HG02678 (cell line): ENCODE measurements around the gene MAPK11.
A peak's percentile ranks its signal among the peaks of the same experiment; 100 is the strongest.

Experiments
- ATAC-seq: cut with Tn5 transposase; IDR thresholded peaks from one replicate; pipeline ENCODE4 v1.9.1; 2021; ENCODE audit warnings: mild to moderate bottlenecking, moderate library complexity; ENCODE audit not compliant: unreplicated experiment

The MAPK11 gene

GRCh38 chr22:50308597-50308935 lies 38.4 kb upstream of the MAPK11 start:
- ATAC-seq, result no peak

GRCh38 chr22:50307890-50308596 lies 37.9 kb upstream of the MAPK11 start:
- no peak for ATAC-seq

GRCh38 chr22:50306753-50307749 lies 36.9 kb upstream of the MAPK11 start, which contains the start of gene PLXNB2:
Gene PLXNB2 (minus strand): TSS chr22:50307646. CDS start chr22:50290584, 17,062 bp downstream.
- peak; percentile 43 for ATAC-seq

GRCh38 chr22:50305923-50306566 lies 35.9 kb upstream of the MAPK11 start:
- ATAC-seq, result no peak

DNA sequence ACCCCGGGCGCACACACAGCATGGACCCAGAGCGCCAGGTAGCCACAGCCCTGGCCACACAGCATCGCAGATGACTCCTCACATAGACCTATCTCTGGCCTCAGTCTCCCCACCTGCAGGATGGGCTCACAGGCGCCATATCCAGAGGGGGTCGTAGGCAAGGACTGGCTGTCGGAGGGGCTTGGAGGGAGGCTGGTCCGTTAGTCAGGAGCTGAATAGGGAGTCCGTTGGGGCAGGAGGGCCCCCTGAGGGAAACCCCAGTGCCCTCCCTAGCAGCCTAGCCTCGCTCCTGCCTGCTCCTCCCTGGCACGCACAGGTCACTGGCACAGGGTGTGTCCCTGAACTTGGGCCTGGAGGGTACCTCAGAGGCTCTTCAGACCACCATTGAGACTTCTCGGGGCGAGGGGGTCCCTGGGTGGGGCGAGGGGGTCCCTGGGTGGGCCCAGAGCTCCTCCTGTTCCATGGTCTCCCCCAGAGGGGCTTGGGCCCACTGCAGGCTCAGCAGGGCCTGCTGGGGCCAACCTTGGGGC lies 35.3 kb upstream of the MAPK11 start:
- ATAC-seq, result no peak

- no peak for ATAC-seq
Observed at GRCh38 chr22:50304528-50305392, 34.6 kb upstream of the MAPK11 start.

DNA sequence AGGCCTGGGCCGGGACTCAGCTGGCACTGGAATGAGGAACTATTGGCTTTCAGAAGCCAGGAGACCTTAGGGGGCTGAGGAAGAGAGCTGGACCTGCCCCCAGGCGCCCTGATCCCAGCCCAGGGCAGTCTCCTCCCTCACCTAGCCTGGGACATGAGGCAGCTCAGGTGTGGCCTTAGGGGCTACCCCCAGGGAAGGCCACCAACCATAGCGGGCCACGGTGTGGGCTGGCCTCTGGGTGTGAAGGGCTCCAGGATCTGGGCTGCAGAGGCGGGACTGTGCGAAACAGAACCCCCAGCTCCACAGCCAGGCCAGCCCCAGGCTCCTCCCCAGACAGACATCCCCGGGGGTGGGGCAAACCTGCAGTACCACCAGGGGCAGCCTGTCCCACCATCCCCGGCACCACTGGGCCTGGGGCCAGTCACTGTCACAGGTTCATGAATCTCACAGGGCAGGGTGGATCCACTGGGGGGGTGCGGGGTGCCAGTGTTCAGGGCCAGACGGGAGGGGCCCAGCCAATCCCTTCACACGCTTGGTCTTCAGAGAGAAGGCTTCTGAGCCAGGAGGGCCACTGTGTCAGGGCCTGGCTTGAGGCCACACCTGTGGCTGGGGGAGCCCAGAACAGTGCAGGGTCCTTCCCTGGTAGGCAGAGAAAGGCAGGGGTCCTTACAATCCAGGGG lies 33.8 kb upstream of the MAPK11 start:
- no peak for ATAC-seq

GRCh38 chr22:50303515-50303847 lies 33.3 kb upstream of the MAPK11 start:
- no peak for ATAC-seq

DNA sequence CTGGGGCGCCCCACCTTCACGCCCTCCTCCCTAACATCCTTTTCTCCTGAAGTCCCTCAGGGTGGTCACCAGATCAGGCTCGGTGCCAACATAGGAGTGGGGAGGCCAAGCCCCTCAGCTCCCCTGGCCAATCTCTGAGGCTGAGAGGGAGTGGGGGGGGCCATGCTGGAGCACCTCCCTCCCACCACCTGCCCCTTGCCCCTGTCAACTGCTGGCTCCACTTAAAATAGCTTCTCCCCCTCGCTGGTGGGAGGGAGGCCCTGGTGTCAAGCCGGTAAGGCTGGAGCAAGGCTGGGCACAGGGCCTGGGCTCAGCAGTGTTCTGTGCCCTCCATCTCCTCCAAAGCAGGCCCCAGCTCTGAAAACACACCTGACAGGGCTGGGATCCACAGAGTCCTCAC lies 32.4 kb upstream of the MAPK11 start:
- no peak for ATAC-seq

DNA sequence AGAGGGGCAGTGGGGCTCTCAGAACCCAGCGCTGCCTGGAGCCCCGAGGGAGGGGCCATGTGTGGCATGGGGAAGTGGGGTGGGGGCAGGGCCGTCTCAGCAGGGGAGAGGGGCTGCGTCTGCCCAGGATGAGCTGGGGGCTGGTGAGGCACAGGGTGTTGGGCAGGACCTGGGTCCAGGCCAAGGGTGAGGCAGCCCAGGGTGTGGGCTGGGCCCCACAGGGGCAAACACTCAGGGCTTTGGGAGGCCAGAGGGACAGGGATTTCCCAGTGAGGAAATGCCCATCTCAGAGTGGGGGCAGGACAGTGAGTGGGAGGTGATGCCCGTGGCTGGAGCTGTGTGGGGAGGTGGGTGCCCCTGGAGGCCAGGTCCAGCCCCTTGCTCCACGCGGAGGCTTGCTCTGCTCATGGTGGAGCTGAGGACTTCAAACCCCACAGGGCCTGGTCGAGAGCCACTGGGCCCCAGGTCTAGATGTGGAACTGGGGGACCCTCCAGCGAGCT lies 31.9 kb upstream of the MAPK11 start:
- ATAC-seq, result no peak

- ATAC-seq, result no peak
Observed at GRCh38 chr22:50301581-50301991, 31.4 kb upstream of the MAPK11 start.

- ATAC-seq, result no peak
Observed at GRCh38 chr22:50300620-50301257, 30.6 kb upstream of the MAPK11 start.

DNA sequence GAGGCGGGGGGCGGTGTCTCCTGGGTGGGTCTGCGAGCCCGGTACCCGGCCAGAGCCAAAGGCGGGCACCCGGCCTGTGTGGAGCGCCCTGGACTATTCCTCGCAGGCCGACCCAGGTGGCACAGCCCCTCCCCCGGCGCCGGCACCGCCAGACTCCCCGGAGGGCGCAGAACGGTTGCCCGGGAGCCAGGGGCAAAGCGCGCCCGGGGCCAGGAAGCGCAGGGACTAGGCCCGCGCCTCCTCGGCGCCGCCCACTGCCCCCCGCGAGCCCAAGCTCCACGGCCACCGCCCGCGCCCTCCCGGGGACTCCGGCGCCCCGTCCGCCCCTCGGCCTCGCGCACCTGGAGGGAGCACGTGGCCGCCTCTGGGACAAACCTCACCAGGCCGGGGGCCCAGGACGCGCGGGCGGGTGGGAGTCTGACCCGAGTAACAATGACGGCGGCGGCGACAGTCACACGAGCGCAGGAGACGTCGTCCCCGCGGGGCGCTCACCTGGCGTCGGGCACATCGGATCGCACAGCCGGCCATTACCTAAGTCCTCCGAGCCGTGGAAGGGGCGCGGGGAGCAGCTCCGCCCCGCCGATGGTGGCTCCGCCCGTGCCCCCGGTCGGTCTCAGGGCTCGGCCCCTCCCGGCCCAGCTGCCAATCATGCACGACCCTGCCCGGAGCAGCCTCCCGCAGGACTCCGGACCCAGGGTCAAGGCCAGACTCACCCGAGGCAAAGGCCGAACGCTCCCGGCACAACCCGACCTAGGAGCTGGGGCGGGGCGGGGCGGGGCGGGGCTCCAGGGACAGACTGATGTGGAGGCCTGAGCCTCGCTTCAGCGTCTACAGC lies 29.8 kb upstream of the MAPK11 start:
- no peak for ATAC-seq

GRCh38 chr22:50298937-50299784 lies 29.0 kb upstream of the MAPK11 start:
- no peak for ATAC-seq

DNA sequence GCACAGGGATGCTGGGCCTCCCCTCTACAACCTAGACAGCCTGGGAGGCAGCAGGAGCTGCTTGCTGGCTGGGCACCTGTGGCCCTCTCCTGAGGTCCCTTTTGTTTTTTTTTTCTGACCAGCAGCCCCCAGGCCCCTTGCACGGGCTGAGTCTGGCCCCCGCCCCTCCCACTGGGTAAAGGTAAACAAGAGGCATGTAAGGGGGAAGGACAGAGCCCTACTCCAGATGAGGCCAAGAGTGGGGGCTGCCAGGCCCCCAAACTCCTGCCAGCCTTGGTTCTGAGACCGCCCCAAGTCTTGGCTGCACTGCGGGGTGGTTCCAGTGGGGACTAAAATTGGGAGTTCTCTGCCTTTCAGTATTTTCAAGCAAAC lies 28.1 kb upstream of the MAPK11 start:
- no peak for ATAC-seq

DNA sequence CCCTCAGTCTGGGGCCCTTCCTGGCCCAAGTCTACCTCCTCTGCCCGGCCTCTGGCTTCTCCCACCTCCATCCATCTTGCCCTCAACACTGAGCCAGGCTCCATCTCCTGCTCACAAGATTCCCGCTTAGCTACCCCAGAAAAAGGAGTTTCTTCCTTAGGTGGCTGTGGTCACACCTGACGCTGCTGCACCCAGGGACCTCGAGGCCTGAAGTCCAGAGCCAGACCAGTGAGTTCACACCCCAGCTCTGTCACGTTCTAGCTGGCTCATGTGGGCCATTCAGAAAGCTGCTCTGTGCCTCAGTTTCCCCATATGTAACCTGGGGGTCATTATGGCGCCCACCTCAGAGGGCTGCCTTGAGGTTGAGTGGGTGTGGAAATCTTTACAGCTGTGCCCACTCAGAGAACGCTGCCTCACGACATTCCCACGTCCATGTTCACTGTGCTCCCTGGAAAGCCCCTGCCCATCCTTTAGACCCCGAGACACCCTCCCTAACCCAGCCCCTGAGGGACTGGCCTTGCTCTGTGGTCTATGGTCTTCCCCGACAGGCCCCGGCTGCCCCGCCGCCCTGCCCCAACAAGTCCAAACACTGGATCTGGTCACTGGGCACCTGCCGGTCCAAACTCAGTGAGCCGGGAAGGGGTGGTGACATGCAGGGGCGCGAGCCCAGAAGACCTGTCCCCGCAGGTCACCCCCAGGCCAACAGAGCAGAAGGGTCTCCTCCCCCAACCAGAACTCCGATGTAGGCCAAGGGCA lies 27.5 kb upstream of the MAPK11 start:
- no peak for ATAC-seq
